ENCODE results near the gene GPRC5A. TPM values are rescaled to one million over a fixed set of nuclear protein-coding genes. Genes with fewer than 3 reads are reported as not detected.

Gene GPRC5A
- total and polyA plus RNA-seq, 2 experiments from 2014 or later: 0.16 to 0.38 TPM

- H3K27me3 ChIP-seq (ENCODE audit: insufficient read depth): no peaks in the 10 kb centered on the region
Measured at GRCh38 chr12:12954356-12954755, 63.0 kb downstream of the GPRC5A start.

More at GRCh38 chr12:12954356-12954755, 63.0 kb downstream of the GPRC5A start:
- Histone ChIP-seq H2AFZ (no peak overlapping the region), H3K9me2 (ENCODE audit: insufficient read depth) (no peaks in the 10 kb centered on the region; the same call in 1 of the 2 replicates), H3F3A (replicated peaks; ENCODE audit: low read depth) (no peaks in the 10 kb centered on the region), H3K79me2 (replicated peaks; ENCODE audit: insufficient read depth) (no peaks in the 10 kb centered on the region), H3K36me3 (ENCODE audit: insufficient read depth) (no peaks in the 10 kb centered on the region), H3K27ac (ENCODE audit: low read depth) (no peak overlapping the region), H3K4me2 (no peak overlapping the region), H3K4me3 (no peak overlapping the region), H3K4me1 (ENCODE audit: insufficient read depth) (no peaks in the 10 kb centered on the region), H4K20me1 (replicated peaks; ENCODE audit: insufficient read depth) (no peaks in the 10 kb centered on the region)
- DNase-seq (ENCODE audit: low spot score): no peak
- Mint-ChIP-seq H3K4me1 (no peaks in the 10 kb centered on the region), H3K36me3 (ENCODE audit: low read depth) (no peaks in the 10 kb centered on the region), H3K9me3 (no peaks in the 10 kb centered on the region), H3K27me3 (ENCODE audit: insufficient read depth, low read depth, poor library complexity) (peaks cover 3% of the 10 kb centered on the region), H3K4me3 (no peak overlapping the region), H3K27ac (no peak overlapping the region)
- TF ChIP-seq EZH2 (IDR thresholded peaks at IDR 0.05; ENCODE audit: low read depth, unreplicated experiment): no peak
- TF ChIP-seq STAT1 (IDR thresholded peaks at IDR 0.05; ENCODE audit: unreplicated experiment): no peak
- no peak for TF ChIP-seq ZNF114 (CRISPR knock-in tag; IDR thresholded peaks at IDR 0.05)
- no peak for TF ChIP-seq ZNF331 (CRISPR knock-in tag; IDR thresholded peaks at IDR 0.05; ENCODE audit: low read depth)
- no peak for TF ChIP-seq CREB1 (CRISPR knock-in tag; IDR thresholded peaks at IDR 0.05; ENCODE audit: low read depth)
- TF ChIP-seq JUNB (IDR thresholded peaks at IDR 0.05; ENCODE audit: unreplicated experiment): no peak
- no peak for TF ChIP-seq ZNF462 (CRISPR knock-in tag; IDR thresholded peaks at IDR 0.05)
- TF ChIP-seq POLR2AphosphoS5 (IDR thresholded peaks at IDR 0.05; ENCODE audit: low read depth): no peak
- no peak for TF ChIP-seq EZH2phosphoT487 (IDR thresholded peaks at IDR 0.05; ENCODE audit: unreplicated experiment)
- no peak for TF ChIP-seq NANOG (IDR thresholded peaks at IDR 0.05; ENCODE audit: borderline replicate concordance)
- no peak for TF ChIP-seq CTCF (conservative IDR thresholded peaks at IDR 0.05; ENCODE audit: low read depth in 2 of 2)
- no peak for TF ChIP-seq REST (IDR thresholded peaks at IDR 0.05; ENCODE audit: unreplicated experiment)
- TF ChIP-seq ETS1 (IDR thresholded peaks at IDR 0.05): no peak
- ATAC-seq: no peak

Data from GM23338 (cell line).